Sigmoid colon (tissue), 7 donors: ENCODE measurements around the gene SH3TC2. TPM values are rescaled to one million over a fixed set of nuclear protein-coding genes. Genes with fewer than 3 reads are reported as not detected.

Experiments used
- DNase-seq: peaks from one replicate; pipeline ENCODE4 v3.0.0-alpha.2; 2019
- H3K27ac ChIP-seq, 4 donors: fragments of 200-600 bp; sonication (generic); one replicate each; pipeline ENCODE4 v1.5.1; 2016 to 2019; ENCODE audit warnings: mild to moderate bottlenecking in 1 of 4
- H3K27me3 ChIP-seq, 3 donors: fragments of 200-600 bp; sonication (generic); one replicate each; pipeline ENCODE4 v1.5.1; 2019; ENCODE audit warnings: mild to moderate bottlenecking in 1 of 3
- H3K36me3 ChIP-seq, 4 donors: fragments of 200-600 bp; sonication (generic); one replicate each; pipeline ENCODE4 v1.5.1; 2016 to 2019
- H3K4me1 ChIP-seq, 4 donors: fragments of 200-600 bp; sonication (generic); one replicate each; pipeline ENCODE4 v1.5.1; 2017 to 2019
- H3K4me3 ChIP-seq, 4 donors: fragments of 200-600 bp; sonication (generic); one replicate each; pipeline ENCODE4 v1.5.1; 2017 to 2019; ENCODE audit warnings: mild to moderate bottlenecking in 2 of 4, moderate library complexity in 1 of 4
- H3K9me3 ChIP-seq, 4 donors: fragments of 200-600 bp in 3 of 4; sonication (generic) in 3 of 4; one replicate each; pipeline versions ENCODE4 v1.5.1 to v1.6.1; 2013 to 2019
- CTCF ChIP-seq, 4 experiments: fragments of 450-650 bp in 3 of 4; fragments of 200-600 bp in 1 of 4; IDR thresholded peaks; one replicate each; pipeline ENCODE4 v1.5.1; 2016 to 2019; ENCODE audit warnings: antibody characterized with exemption in 4 of 4, mild to moderate bottlenecking in 3 of 4, moderate library complexity in 2 of 4
- EP300 ChIP-seq, 4 donors: sonication (generic); formaldehyde crosslinking; IDR thresholded peaks; one replicate each; pipeline ENCODE4 v1.6.1; 2017; ENCODE audit warnings: antibody characterized with exemption in 4 of 4
- POLR2A ChIP-seq, 2 donors: fragments of 450-650 bp; IDR thresholded peaks; one replicate each; pipeline ENCODE4 v1.6.1; 2016; ENCODE audit warnings: antibody characterized with exemption in 2 of 2, mild to moderate bottlenecking in 2 of 2, moderate library complexity in 2 of 2
- POLR2AphosphoS5 ChIP-seq, 4 donors: sonication (generic); formaldehyde crosslinking; IDR thresholded peaks; one replicate each; pipeline ENCODE4 v1.6.1; 2017; ENCODE audit warnings: antibody characterized with exemption in 4 of 4
- WGBS, 2 donors: extraction: QIAGEN DNeasy Blood & Tissue Kit; methylation state at CpG; one replicate each; pipeline ENCODE4 v1.1.7; 2013; 5-methylcytosine and 5-hydroxymethylcytosine counted together
- intact Hi-C: fragments of 100-400 bp; cut with DNase I; formaldehyde crosslinking; loops from one replicate; pipeline ENCODE4 v1.15.1; 2023
- polyA plus RNA-seq, 3 donors: library from polyadenylated mRNA; stranded (reverse); fragments of 200-250 nt; gene quantifications; one replicate each; pipeline ENCODE4 v1.2.3, GENCODE V29; 2013
- total RNA-seq, 4 donors: library from RNA; depleted of rRNA; stranded (reverse); fragments of >200 nt; gene quantifications; one replicate each; pipeline ENCODE4 v1.1.0, GENCODE V29; 2016
- donor health status: healthy with polysubstance abuse.
- donor health status: Bipolar disorder and iron deficiency.
- donor health status: healthy.

SH3TC2 gene
- total and polyA plus RNA-seq, 7 donors = under 0.01 to 8.3 (median 1.7) TPM; not detected in 1

DNA sequence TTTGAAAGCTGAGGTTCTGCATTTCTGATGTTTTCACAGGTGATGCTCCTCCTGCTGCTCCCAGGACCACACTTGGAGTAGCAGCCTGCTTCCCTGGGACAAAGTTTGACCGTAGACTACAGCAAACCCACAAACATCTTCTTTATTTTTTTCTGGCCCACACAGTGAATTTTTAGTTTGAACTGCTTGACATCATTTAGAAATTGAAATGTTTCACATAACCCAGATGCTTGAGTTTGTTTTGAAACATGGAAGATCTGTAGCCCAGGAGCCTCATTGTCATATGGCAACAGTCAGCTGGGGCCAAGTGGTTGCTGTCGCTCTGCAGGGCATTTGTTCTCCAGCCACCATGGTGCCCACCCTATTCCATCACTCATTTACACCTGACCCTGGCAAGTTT is 8.4 kb downstream of the SH3TC2 start:
- 81 to 92% methylated on average over 2 of the region's 2 CpGs for WGBS, 2 donors
- DNase-seq = no peak

GRCh38 chr5:149053072-149053695 is 9.7 kb downstream of the SH3TC2 start:
- peaks cover 0 to 16% (median 13%) of the 10 kb centered on the region in 4 donors for H3K4me1 ChIP-seq
- 75 to 76% methylated on average over 2 of the region's 2 CpGs for WGBS, 2 donors
- H3K27ac ChIP-seq = peak overlapping the region in 2 of 4 donors; percentile 42 to 46
- no peak for DNase-seq
- no peaks in the 10 kb centered on the region for H3K36me3 ChIP-seq
- intact Hi-C loops = no loop called here
- no peaks in the 10 kb centered on the region for H3K9me3 ChIP-seq
- TF ChIP-seq POLR2A (IDR thresholded peaks at IDR 0.05) (no peak), POLR2AphosphoS5 (IDR thresholded peaks at IDR 0.05) (no peak), CTCF (IDR thresholded peaks at IDR 0.05) (no peak), EP300 (IDR thresholded peaks at IDR 0.05) (no peak)
- H3K4me3 ChIP-seq = no peak overlapping the region
- no peaks in the 10 kb centered on the region for H3K27me3 ChIP-seq

More for the DNA sequence above, 8.4 kb downstream of the SH3TC2 start:
- Histone ChIP-seq H3K4me1 (peaks cover 0 to 16% (median 13%) of the 10 kb centered on the region in 4 donors), H3K4me3 (no peak overlapping the region), H3K36me3 (no peaks in the 10 kb centered on the region), H3K9me3 (no peaks in the 10 kb centered on the region), H3K27me3 (no peaks in the 10 kb centered on the region), H3K27ac (no peak overlapping the region)
- intact Hi-C loops = no loop called here
- no peak for TF ChIP-seq CTCF (IDR thresholded peaks at IDR 0.05)
- no peak for TF ChIP-seq EP300 (IDR thresholded peaks at IDR 0.05)
- no peak for TF ChIP-seq POLR2A (IDR thresholded peaks at IDR 0.05)
- no peak for TF ChIP-seq POLR2AphosphoS5 (IDR thresholded peaks at IDR 0.05)

DNA sequence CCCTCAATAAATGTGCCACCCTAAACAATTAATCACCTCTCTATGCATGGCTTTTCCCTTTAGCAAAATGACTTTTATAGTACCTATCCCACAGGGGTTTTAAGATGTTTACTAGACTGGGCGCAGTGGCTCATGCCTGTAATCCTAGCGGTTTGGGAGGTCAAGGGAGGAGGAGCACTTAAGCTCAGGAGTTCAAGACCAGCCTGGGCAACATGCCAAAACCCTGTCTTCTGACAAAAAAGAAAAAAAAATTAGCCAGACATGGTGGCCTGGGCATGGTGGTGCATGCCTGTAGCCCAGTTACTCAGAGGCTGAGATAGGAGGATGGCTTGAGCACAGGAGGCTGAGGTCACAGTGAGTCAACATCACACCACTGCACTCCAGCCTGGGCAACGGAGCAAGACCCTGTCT is 13.5 kb downstream of the SH3TC2 start:
- DNase-seq = no peak
- TF ChIP-seq POLR2AphosphoS5 (IDR thresholded peaks at IDR 0.05) (no peak), EP300 (IDR thresholded peaks at IDR 0.05) (no peak), CTCF (IDR thresholded peaks at IDR 0.05) (no peak), POLR2A (IDR thresholded peaks at IDR 0.05) (no peak)
- no peaks in the 10 kb centered on the region for H3K27me3 ChIP-seq
- 74 to 81% methylated on average over 3 of the region's 3 CpGs for WGBS, 2 donors
- peaks cover 0 to 16% (median 13%) of the 10 kb centered on the region in 4 donors for H3K4me1 ChIP-seq
- H3K9me3 ChIP-seq = no peaks in the 10 kb centered on the region
- no peaks in the 10 kb centered on the region for H3K36me3 ChIP-seq
- no peak overlapping the region for H3K4me3 ChIP-seq
- intact Hi-C loops = no loop called here
- no peak overlapping the region for H3K27ac ChIP-seq

- WGBS, 2 donors = 70 to 79% methylated on average over 4 of the region's 4 CpGs
- no peak for DNase-seq
- no peak for TF ChIP-seq POLR2AphosphoS5 (IDR thresholded peaks at IDR 0.05)
- no peak for TF ChIP-seq POLR2A (IDR thresholded peaks at IDR 0.05)
- TF ChIP-seq CTCF (IDR thresholded peaks at IDR 0.05) = no peak
- TF ChIP-seq EP300 (IDR thresholded peaks at IDR 0.05) = no peak
- Histone ChIP-seq H3K4me3 (no peak overlapping the region), H3K36me3 (no peaks in the 10 kb centered on the region), H3K9me3 (no peaks in the 10 kb centered on the region), H3K4me1 (peaks cover 0 to 12% (median 12%) of the 10 kb centered on the region in 4 donors), H3K27ac (no peak overlapping the region), H3K27me3 (no peaks in the 10 kb centered on the region)
- intact Hi-C loops = no loop called here
These were observed 14.1 kb downstream of the SH3TC2 start for GRCh38 chr5:149048811-149049210.

DNA sequence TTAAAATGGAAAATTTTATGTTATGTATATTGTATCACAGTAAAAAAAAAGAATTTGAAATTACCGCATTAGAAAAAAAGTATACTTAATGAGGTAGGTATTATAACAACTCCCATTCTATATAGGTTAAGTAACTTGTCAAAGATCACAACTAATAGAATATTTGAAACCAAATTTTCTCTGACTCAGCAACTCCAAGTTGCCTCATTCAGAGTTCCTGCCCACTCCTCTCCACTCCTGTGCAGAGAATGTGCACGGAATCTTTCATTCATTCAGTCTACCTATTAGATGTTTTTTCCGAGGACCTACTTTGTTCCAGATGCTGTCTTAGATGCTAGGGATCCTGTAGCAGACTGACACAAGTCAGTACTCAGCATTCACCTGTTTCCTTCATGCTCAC is 15.4 kb downstream of the SH3TC2 start:
- Histone ChIP-seq H3K27me3 (no peaks in the 10 kb centered on the region), H3K9me3 (no peaks in the 10 kb centered on the region), H3K27ac (no peak overlapping the region), H3K36me3 (no peaks in the 10 kb centered on the region), H3K4me3 (no peak overlapping the region), H3K4me1 (no peaks in the 10 kb centered on the region)
- TF ChIP-seq POLR2AphosphoS5 (IDR thresholded peaks at IDR 0.05) (no peak), CTCF (IDR thresholded peaks at IDR 0.05) (no peak), EP300 (IDR thresholded peaks at IDR 0.05) (no peak), POLR2A (IDR thresholded peaks at IDR 0.05) (no peak)
- WGBS, 2 donors = 92 to 94% methylated on average over 3 of the region's 3 CpGs
- intact Hi-C loops = no loop called here
- no peak for DNase-seq
